Endothelial cell of umbilical vein (primary cell): Measurements from ENCODE around the gene TTL.
"Not testable (repeated sequence)": the region's sequence is repeated elsewhere in the genome, so short reads cannot be mapped to it uniquely, and the experiment has no call there.

Experiments
- EZH2 ChIP-seq: IDR thresholded peaks from 2 replicates; pipeline ENCODE4 v1.6.1; 2012; ENCODE audit warnings: borderline replicate concordance, low read depth, mild to moderate bottlenecking, moderate library complexity, low read length, inconsistent platforms; ENCODE audit not compliant: severe bottlenecking
- FOS ChIP-seq: IDR thresholded peaks from 2 replicates; pipeline ENCODE4 v1.6.1; 2011; ENCODE audit warnings: mild to moderate bottlenecking, low read length, moderate library complexity, borderline replicate concordance; ENCODE audit not compliant: insufficient read depth
- JUN ChIP-seq: IDR thresholded peaks from 2 replicates; pipeline ENCODE4 v1.6.1; 2011; ENCODE audit warnings: borderline replicate concordance, low read depth; ENCODE audit not compliant: insufficient read length, insufficient read depth
- MYC ChIP-seq: IDR thresholded peaks from one replicate; pipeline ENCODE4 v1.6.1; 2011; ENCODE audit warnings: mild to moderate bottlenecking, low read depth, low read length
- POLR2A ChIP-seq: IDR thresholded peaks from 2 replicates; pipeline ENCODE4 v1.6.1; 2012; ENCODE audit warnings: low read depth, mild to moderate bottlenecking, control low read depth, low read length
- POLR2AphosphoS5 ChIP-seq: IDR thresholded peaks from 2 replicates; pipeline ENCODE4 v1.6.1; 2012; ENCODE audit warnings: low read depth, mild to moderate bottlenecking, control low read depth, low read length, moderate library complexity; ENCODE audit not compliant: insufficient read depth
- TF ChIP-seq, protein P1 (sequence below), 2 donors: IDR thresholded peaks; 1 replicate in 1 of 2; 2 replicates in 1 of 2; pipeline ENCODE4 v1.5.1; 2011; ENCODE audit warnings: low read length in 2 of 2, mild to moderate bottlenecking in 2 of 2, moderate library complexity in 2 of 2, control low read depth in 1 of 2, inconsistent platforms in 1 of 2, low read depth in 1 of 2; ENCODE audit not compliant: insufficient read depth in 1 of 2; ENCODE audit errors: extremely low read depth in 1 of 2
- TF ChIP-seq, protein P2 (sequence below): IDR thresholded peaks from 2 replicates; pipeline ENCODE4 v1.6.1; 2011; ENCODE audit not compliant: insufficient read depth, insufficient read length

DNA sequence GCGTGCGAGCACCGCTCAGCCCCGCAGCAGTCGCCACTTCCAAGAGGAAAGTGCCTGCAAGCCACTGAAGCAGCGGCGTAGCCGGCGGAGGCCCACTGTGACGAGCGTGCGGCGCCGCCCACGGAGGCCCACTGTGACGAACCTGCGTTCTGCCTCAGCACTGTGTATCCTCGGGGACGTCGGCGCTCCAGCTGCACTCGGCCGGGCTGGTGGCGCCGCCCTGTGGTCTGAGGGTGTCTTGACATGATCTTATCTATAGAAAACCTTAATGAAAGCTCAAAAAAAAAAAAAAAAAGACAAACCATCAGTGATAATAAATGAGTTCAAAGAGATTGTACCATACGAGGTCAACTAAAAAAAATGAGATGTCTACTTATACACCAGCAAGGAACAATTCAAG is 48.5 kb upstream of the TTL start, which contains the start of gene RGPD8:
- TF ChIP-seq POLR2AphosphoS5, JUN, FOS, EZH2, POLR2A, MYC: not testable (repeated sequence)
- TF ChIP-seq, protein P1, sequence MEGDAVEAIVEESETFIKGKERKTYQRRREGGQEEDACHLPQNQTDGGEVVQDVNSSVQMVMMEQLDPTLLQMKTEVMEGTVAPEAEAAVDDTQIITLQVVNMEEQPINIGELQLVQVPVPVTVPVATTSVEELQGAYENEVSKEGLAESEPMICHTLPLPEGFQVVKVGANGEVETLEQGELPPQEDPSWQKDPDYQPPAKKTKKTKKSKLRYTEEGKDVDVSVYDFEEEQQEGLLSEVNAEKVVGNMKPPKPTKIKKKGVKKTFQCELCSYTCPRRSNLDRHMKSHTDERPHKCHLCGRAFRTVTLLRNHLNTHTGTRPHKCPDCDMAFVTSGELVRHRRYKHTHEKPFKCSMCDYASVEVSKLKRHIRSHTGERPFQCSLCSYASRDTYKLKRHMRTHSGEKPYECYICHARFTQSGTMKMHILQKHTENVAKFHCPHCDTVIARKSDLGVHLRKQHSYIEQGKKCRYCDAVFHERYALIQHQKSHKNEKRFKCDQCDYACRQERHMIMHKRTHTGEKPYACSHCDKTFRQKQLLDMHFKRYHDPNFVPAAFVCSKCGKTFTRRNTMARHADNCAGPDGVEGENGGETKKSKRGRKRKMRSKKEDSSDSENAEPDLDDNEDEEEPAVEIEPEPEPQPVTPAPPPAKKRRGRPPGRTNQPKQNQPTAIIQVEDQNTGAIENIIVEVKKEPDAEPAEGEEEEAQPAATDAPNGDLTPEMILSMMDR (IDR thresholded peaks at IDR 0.05; ENCODE audit: extremely low read depth in 1 of 2, insufficient read depth in 1 of 2, low read depth in 1 of 2, low read length in 2 of 2) = peak; percentile 29 to 49
- TF ChIP-seq, protein P2, sequence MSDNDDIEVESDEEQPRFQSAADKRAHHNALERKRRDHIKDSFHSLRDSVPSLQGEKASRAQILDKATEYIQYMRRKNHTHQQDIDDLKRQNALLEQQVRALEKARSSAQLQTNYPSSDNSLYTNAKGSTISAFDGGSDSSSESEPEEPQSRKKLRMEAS = not testable (repeated sequence)
